GM23338 (cell line): ENCODE measurements around the gene HNF1A. TPM values are rescaled to one million over a fixed set of nuclear protein-coding genes. Genes with fewer than 3 reads are reported as not detected.

Experiments used
- ATAC-seq: fragments of 200-7000 bp; cut with Tn5 transposase; 3 replicates; pipeline ENCODE4 v1.9.1; 2020
- DNase-seq: peaks from one replicate; pipeline ENCODE4 v3.0.0-alpha.2; 2015; ENCODE audit warnings: low spot score
- H2AFZ ChIP-seq: fragments of 200-600 bp; sonication (generic); 2 replicates; pipeline ENCODE4 v1.8.0; 2016; ENCODE audit warnings: antibody characterized with exemption, mild to moderate bottlenecking, moderate library complexity
- H3F3A ChIP-seq: fragments of 200-600 bp; sonication (generic); replicated peaks from 2 replicates; pipeline ENCODE4 v1.8.0; 2017; ENCODE audit warnings: antibody characterized with exemption, mixed run types, low read depth
- H3K27ac ChIP-seq: fragments of 200-600 bp; sonication (generic); 2 replicates; pipeline ENCODE4 v1.6.1; 2016; ENCODE audit warnings: low read depth
- H3K27me3 ChIP-seq: fragments of 200-600 bp; sonication (generic); 2 replicates; pipeline ENCODE4 v1.8.0; 2016; ENCODE audit warnings: mild to moderate bottlenecking, mixed run types, moderate library complexity; ENCODE audit not compliant: insufficient read depth
- H3K36me3 ChIP-seq: fragments of 200-600 bp; sonication (generic); 2 replicates; pipeline ENCODE4 v1.8.0; 2016; ENCODE audit warnings: mild to moderate bottlenecking; ENCODE audit not compliant: insufficient read depth
- H3K4me1 ChIP-seq: fragments of 200-600 bp; sonication (generic); 2 replicates; pipeline ENCODE4 v1.8.0; 2016; ENCODE audit warnings: mild to moderate bottlenecking, moderate library complexity; ENCODE audit not compliant: insufficient read depth
- H3K4me2 ChIP-seq: fragments of 200-600 bp; sonication (generic); 2 replicates; pipeline ENCODE4 v1.7.1; 2017; ENCODE audit warnings: mixed run types
- H3K4me3 ChIP-seq: fragments of 200-600 bp; sonication (generic); 2 replicates; pipeline ENCODE4 v1.6.1; 2016; ENCODE audit warnings: mixed run types
- H3K79me2 ChIP-seq: fragments of 200-600 bp; sonication (generic); replicated peaks from 2 replicates; pipeline ENCODE4 v1.8.0; 2017; ENCODE audit warnings: mild to moderate bottlenecking; ENCODE audit not compliant: insufficient read depth
- H3K9me2 ChIP-seq: fragments of 200-600 bp; sonication (generic); 2 replicates; pipeline ENCODE4 v1.8.0; 2017; ENCODE audit not compliant: insufficient read depth
- H4K20me1 ChIP-seq: fragments of 200-600 bp; sonication (generic); replicated peaks from 2 replicates; pipeline ENCODE4 v1.8.0; 2017; ENCODE audit warnings: mild to moderate bottlenecking; ENCODE audit not compliant: insufficient read depth
- H3K27ac Mint-ChIP-seq: 2 replicates; pipeline ENCODE4 v1.8.0; 2020; ENCODE audit warnings: inconsistent platforms, mild to moderate bottlenecking, moderate library complexity, mixed read lengths
- H3K27me3 Mint-ChIP-seq: 3 replicates; pipeline ENCODE4 v1.8.0; 2022; ENCODE audit warnings: low read depth, mild to moderate bottlenecking, moderate library complexity, mixed read lengths, inconsistent platforms; ENCODE audit not compliant: insufficient read depth, poor library complexity
- H3K36me3 Mint-ChIP-seq: 3 replicates; pipeline ENCODE4 v1.8.0; 2021; ENCODE audit warnings: low read depth, mild to moderate bottlenecking, inconsistent platforms, moderate library complexity, mixed read lengths
- H3K4me1 Mint-ChIP-seq: 3 replicates; pipeline ENCODE4 v1.8.0; 2020; ENCODE audit warnings: mild to moderate bottlenecking, inconsistent platforms, mixed read lengths
- H3K4me3 Mint-ChIP-seq: 3 replicates; pipeline ENCODE4 v1.8.0; 2021; ENCODE audit warnings: moderate library complexity, mild to moderate bottlenecking, inconsistent platforms, mixed read lengths
- H3K9me3 Mint-ChIP-seq: 3 replicates; pipeline ENCODE4 v1.8.0; 2020; ENCODE audit warnings: moderate library complexity, mild to moderate bottlenecking, inconsistent platforms, mixed read lengths
- CREB1 ChIP-seq: fragments of 250-450 bp; sonication (Bioruptor Pico); IDR thresholded peaks from 2 replicates; pipeline ENCODE4 v1.5.0; 2020; ENCODE audit warnings: low read depth, mild to moderate bottlenecking, moderate library complexity
- EZH2 ChIP-seq: fragments of 200-600 bp; sonication (generic); IDR thresholded peaks from one replicate; pipeline ENCODE4 v1.8.0; 2017; ENCODE audit warnings: antibody characterized with exemption, mild to moderate bottlenecking, low read depth; ENCODE audit not compliant: unreplicated experiment
- EZH2phosphoT487 ChIP-seq: fragments of 200-600 bp; sonication (generic); IDR thresholded peaks from one replicate; pipeline ENCODE4 v1.8.1; 2018; ENCODE audit warnings: antibody characterized with exemption; ENCODE audit not compliant: unreplicated experiment
- JUNB ChIP-seq: IDR thresholded peaks from one replicate; pipeline ENCODE4 v1.6.1; 2016; ENCODE audit warnings: antibody characterized with exemption; ENCODE audit not compliant: unreplicated experiment
- ZNF114 ChIP-seq: fragments of 250-450 bp; sonication (Bioruptor Pico); IDR thresholded peaks from 2 replicates; pipeline ENCODE4 v1.5.0; 2020; ENCODE audit warnings: mild to moderate bottlenecking, moderate library complexity
- ZNF331 ChIP-seq: fragments of 250-450 bp; sonication (Bioruptor Pico); IDR thresholded peaks from 2 replicates; pipeline ENCODE4 v1.5.0; 2020; ENCODE audit warnings: low read depth, mild to moderate bottlenecking, moderate library complexity
- polyA plus RNA-seq: library from polyadenylated mRNA; unstranded; fragments of >200 nt; fragmentation: Nextera tagmentation; extraction: Ambion mirVana; gene quantifications from 2 replicates; pipeline ENCODE4 v1.2.1, GENCODE V29; 2016
- total RNA-seq: library from RNA; depleted of rRNA; stranded (reverse); fragments of >200 nt; shearing (Covaris generic); gene quantifications from 2 replicates; pipeline ENCODE4 v1.2.3, GENCODE V29; 2014
- TF ChIP-seq, protein P1 (sequence below), 2 experiments: fragments of 200-600 bp in 1 of 2; sonication (generic) in 1 of 2; conservative IDR thresholded peaks; 2 replicates each; pipeline versions ENCODE4 v1.5.1 to v1.6.1; 2016 to 2017; ENCODE audit warnings: antibody characterized with exemption in 2 of 2, low read depth in 2 of 2, mild to moderate bottlenecking in 2 of 2, moderate library complexity in 1 of 2
- TF ChIP-seq, protein P2 (sequence below): IDR thresholded peaks from one replicate; pipeline ENCODE4 v1.6.1; 2018; ENCODE audit warnings: antibody characterized with exemption; ENCODE audit not compliant: unreplicated experiment

The HNF1A gene
- total and polyA plus RNA-seq, 2 experiments from 2014 or later: 0.11 TPM; not detected in 1

DNA sequence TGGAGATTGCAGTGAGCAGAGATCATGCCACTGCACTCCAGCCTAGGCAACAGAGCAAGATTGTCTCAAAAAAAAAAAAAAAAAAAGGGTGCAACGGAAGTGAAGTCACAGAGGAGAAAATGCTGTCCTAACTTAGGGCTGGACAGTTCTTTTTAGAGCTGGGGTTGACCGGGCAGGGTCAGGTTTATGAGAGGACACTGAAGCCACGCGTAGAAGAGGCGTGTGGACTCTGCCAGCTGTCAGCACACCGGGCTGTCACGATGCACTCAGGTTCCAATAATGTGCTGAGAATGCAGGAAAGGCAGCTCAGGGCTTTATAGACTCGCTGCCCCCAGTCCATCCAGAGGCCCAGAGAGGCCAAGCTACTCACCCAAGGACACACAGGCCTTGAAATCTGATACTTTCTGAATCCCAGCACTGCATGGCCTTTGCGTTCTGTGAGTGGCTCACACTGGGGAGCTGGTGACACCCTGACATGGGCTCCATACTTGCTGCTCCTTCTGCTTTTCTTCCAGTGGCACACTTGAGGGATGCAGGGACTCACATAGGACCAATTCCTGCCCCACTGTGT lies 45.3 kb upstream of the HNF1A start:
- no peaks in the 10 kb centered on the region for H3K9me3 Mint-ChIP-seq
- H3K4me3 Mint-ChIP-seq: no peak overlapping the region
- no peak overlapping the region for H3K27ac Mint-ChIP-seq
- Histone ChIP-seq H3K9me2 (no peaks in the 10 kb centered on the region), H3K36me3 (no peaks in the 10 kb centered on the region), H4K20me1 (no peaks in the 10 kb centered on the region), H3F3A (no peaks in the 10 kb centered on the region), H2AFZ (no peak overlapping the region), H3K4me1 (0 out of 2 replicates have a peak, but pooled peaks cover 4% of the 10 kb centered on the region), H3K27ac (no peak overlapping the region), H3K4me3 (no peak overlapping the region), H3K79me2 (no peaks in the 10 kb centered on the region), H3K27me3 (no peaks in the 10 kb centered on the region), H3K4me2 (no peak overlapping the region)
- peaks cover 8% of the 10 kb centered on the region; the same call in 2 of the 3 replicates for H3K4me1 Mint-ChIP-seq
- DNase-seq (no peak), ATAC-seq (no peak)
- H3K27me3 Mint-ChIP-seq: peaks cover 9% of the 10 kb centered on the region
- no peaks in the 10 kb centered on the region for H3K36me3 Mint-ChIP-seq
- TF ChIP-seq, protein P1, sequence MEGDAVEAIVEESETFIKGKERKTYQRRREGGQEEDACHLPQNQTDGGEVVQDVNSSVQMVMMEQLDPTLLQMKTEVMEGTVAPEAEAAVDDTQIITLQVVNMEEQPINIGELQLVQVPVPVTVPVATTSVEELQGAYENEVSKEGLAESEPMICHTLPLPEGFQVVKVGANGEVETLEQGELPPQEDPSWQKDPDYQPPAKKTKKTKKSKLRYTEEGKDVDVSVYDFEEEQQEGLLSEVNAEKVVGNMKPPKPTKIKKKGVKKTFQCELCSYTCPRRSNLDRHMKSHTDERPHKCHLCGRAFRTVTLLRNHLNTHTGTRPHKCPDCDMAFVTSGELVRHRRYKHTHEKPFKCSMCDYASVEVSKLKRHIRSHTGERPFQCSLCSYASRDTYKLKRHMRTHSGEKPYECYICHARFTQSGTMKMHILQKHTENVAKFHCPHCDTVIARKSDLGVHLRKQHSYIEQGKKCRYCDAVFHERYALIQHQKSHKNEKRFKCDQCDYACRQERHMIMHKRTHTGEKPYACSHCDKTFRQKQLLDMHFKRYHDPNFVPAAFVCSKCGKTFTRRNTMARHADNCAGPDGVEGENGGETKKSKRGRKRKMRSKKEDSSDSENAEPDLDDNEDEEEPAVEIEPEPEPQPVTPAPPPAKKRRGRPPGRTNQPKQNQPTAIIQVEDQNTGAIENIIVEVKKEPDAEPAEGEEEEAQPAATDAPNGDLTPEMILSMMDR (conservative IDR thresholded peaks at IDR 0.05; ENCODE audit: low read depth in 2 of 2): no peak
- TF ChIP-seq EZH2phosphoT487 (no peak), EZH2 (no peak), JUNB (no peak), ZNF331 (CRISPR knock-in tag) (no peak), CREB1 (CRISPR knock-in tag) (no peak)
- TF ChIP-seq, protein P2, sequence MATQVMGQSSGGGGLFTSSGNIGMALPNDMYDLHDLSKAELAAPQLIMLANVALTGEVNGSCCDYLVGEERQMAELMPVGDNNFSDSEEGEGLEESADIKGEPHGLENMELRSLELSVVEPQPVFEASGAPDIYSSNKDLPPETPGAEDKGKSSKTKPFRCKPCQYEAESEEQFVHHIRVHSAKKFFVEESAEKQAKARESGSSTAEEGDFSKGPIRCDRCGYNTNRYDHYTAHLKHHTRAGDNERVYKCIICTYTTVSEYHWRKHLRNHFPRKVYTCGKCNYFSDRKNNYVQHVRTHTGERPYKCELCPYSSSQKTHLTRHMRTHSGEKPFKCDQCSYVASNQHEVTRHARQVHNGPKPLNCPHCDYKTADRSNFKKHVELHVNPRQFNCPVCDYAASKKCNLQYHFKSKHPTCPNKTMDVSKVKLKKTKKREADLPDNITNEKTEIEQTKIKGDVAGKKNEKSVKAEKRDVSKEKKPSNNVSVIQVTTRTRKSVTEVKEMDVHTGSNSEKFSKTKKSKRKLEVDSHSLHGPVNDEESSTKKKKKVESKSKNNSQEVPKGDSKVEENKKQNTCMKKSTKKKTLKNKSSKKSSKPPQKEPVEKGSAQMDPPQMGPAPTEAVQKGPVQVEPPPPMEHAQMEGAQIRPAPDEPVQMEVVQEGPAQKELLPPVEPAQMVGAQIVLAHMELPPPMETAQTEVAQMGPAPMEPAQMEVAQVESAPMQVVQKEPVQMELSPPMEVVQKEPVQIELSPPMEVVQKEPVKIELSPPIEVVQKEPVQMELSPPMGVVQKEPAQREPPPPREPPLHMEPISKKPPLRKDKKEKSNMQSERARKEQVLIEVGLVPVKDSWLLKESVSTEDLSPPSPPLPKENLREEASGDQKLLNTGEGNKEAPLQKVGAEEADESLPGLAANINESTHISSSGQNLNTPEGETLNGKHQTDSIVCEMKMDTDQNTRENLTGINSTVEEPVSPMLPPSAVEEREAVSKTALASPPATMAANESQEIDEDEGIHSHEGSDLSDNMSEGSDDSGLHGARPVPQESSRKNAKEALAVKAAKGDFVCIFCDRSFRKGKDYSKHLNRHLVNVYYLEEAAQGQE: no peak

DNA sequence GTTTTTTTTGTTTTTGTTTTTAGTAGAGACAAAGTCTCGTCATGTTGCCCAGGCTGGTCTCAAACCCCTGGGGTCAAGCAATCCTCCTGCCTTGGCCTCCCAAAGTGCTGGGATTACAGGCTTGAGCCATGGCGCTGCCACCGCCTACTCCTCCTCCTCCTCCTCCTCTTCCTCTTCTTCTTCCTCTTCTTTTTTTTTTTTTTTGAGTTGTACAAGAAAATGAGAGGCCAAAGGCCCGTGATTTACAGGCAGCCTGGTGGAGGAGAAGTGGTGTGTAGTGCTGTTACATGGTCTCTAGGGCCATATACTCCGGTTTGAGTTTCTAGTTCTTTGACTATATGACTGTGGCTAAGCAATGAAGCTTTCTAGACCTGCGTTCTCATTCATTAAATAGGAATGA lies 44.6 kb upstream of the HNF1A start:
- H3K36me3 Mint-ChIP-seq: no peaks in the 10 kb centered on the region

More for the DNA sequence above, 44.6 kb upstream of the HNF1A start:
- DNase-seq (no peak), ATAC-seq (no peak)
- no peak overlapping the region for H3K27ac Mint-ChIP-seq
- Histone ChIP-seq H3K27ac (no peak overlapping the region), H3K79me2 (no peaks in the 10 kb centered on the region), H3F3A (no peaks in the 10 kb centered on the region), H3K4me2 (no peak overlapping the region), H3K27me3 (no peaks in the 10 kb centered on the region), H3K36me3 (no peaks in the 10 kb centered on the region), H3K4me1 (0 out of 2 replicates have a peak, but pooled peaks cover 3% of the 10 kb centered on the region), H2AFZ (no peak overlapping the region), H4K20me1 (no peaks in the 10 kb centered on the region), H3K4me3 (no peak overlapping the region), H3K9me2 (no peaks in the 10 kb centered on the region)
- peaks cover 9% of the 10 kb centered on the region for H3K27me3 Mint-ChIP-seq
- no peak overlapping the region for H3K4me3 Mint-ChIP-seq
- H3K9me3 Mint-ChIP-seq: no peaks in the 10 kb centered on the region
- TF ChIP-seq JUNB: no peak
- no peak for TF ChIP-seq EZH2
- no peak for TF ChIP-seq EZH2phosphoT487
- no peak for TF ChIP-seq CREB1 (CRISPR knock-in tag)
- TF ChIP-seq ZNF114 (CRISPR knock-in tag): no peak
- no peak for TF ChIP-seq ZNF331 (CRISPR knock-in tag)
- H3K4me1 Mint-ChIP-seq: peaks cover 8% of the 10 kb centered on the region; the same call in 2 of the 3 replicates
